HG02852 (cell line): ENCODE results near the gene SCN2B.

Experiments used
- ATAC-seq: cut with Tn5 transposase; IDR thresholded peaks from one replicate; pipeline ENCODE4 v1.9.1; 2021; ENCODE audit warnings: mild to moderate bottlenecking, moderate library complexity; ENCODE audit not compliant: unreplicated experiment

The SCN2B gene

DNA sequence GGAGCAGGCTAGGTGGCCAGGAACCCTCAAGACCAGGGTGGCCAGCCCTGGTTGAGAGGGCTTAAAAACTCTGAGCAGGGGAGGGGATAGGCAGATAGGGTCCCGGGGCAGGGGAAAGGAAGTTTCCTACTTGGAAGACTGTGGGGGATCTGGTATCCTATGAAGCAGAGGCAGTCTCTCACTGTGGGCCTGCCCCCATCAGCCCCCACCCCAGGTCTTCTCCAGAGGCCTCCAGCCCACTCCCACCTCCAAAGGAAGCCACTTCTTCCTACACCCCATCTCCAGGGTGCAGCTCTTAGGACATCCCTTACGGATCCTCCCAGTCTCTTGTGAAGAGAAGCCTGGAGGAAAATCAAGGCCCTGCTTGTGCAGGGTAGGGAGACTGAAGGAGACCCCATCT lies 40.1 kb downstream of the SCN2B start:
- no peak for ATAC-seq

DNA sequence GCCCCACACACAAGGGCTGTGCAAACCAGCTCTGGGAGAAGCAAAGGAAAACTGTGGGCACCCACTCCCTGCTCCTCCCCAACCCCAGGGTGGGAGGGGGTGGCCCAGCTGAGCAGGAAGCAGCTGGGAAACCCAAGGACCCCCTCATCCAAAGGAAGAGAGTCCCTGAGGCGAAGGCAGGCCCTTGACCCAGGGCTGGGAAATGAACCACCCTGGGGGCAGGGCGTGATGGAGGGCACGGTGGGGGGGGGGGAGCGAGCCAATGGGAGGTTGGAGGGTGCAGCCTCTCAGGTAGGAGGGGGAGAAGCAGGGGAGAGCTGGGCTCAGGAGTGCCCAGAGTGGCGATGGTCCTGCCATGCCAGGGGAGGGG lies 40.7 kb downstream of the SCN2B start:
- ATAC-seq = no peak

DNA sequence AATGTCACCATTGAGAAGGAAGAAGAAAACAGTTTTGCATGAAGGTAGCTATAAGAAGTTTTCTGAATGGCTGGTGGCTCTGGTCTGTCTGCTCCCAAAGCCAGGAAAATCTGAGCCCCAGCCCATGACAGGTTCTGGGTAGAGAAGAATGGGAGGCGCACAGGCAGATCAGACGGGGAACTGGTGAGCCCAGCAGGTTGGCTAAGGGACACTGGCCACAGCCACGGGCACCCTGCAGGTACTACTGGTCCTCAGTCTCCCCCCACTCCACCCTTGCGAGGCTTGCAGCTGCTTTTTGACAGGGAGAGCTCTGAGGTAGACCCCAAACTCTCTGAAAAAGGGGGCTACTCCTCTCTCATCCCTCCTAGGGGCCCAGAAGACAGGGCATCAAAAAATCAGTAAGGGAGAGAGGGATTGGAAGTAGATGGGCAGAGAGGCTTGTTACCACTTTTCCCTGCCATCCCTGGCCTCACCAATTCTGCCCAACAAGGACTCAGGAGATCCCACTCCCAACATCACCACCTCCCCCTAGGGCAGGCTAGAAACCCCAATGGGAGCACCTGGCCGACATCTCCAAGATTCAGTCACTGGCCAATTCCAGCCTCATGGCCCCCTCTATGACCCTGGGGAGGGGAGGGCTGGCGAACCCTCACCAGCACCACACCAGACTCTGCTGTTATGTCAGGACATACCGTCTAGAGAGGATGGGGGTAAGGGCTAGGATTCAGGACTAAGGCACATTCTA lies 41.2 kb downstream of the SCN2B start:
- no peak for ATAC-seq

DNA sequence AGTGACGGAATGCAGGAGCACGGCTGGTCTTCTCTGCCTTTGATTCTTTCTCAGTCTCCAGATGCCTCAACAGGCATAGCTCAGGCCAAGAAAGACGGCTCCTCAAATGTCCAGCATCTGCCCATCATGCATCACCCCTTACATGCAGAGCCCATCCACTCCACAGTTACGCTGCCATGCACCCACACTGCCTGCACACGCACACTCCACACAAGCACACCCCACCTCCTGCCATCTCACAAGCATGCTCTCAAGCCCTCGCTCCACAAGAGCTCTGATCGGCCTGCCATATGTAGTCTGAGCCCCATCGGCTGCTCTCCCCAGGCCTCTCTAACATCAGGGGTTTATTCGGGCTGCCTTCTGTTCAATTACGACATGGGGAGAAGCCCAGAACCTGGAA lies 42.6 kb downstream of the SCN2B start:
- ATAC-seq = no peak

DNA sequence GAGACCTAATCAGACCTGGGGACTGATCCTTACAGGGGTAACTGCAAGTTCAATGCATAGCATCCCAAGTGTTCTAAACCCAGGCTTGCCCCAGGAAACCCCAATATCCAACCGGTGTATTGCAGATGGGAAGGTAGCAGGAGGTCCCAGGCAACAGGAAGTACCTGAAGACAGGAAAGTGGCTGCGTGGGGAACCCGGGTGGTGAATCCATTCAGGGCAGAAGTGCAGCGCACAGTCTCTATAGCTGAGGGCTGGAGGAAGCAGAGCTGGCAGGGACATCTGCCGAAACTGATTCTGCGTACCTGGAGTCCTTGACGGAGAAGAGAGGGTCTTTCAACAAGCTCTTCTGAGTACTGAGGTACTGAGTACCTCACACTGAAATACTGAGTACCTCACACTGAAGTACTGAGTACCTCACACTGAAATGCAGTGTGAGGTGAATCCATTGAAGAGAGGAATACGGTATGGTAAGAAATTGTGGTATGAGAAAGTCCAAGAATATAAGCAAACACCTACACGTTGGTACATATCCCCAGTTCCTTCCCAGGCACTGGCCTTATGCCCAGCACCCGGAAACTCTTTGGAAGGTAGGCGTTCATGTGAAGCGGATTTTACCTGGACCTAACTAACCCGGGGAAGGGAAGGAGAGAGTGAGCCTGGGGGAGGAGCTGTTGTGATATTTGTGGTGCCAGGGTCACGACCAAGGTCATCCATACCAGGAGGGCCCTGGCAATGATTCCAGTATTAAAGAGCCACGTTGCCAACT lies 43.9 kb downstream of the SCN2B start:
- no peak for ATAC-seq

DNA sequence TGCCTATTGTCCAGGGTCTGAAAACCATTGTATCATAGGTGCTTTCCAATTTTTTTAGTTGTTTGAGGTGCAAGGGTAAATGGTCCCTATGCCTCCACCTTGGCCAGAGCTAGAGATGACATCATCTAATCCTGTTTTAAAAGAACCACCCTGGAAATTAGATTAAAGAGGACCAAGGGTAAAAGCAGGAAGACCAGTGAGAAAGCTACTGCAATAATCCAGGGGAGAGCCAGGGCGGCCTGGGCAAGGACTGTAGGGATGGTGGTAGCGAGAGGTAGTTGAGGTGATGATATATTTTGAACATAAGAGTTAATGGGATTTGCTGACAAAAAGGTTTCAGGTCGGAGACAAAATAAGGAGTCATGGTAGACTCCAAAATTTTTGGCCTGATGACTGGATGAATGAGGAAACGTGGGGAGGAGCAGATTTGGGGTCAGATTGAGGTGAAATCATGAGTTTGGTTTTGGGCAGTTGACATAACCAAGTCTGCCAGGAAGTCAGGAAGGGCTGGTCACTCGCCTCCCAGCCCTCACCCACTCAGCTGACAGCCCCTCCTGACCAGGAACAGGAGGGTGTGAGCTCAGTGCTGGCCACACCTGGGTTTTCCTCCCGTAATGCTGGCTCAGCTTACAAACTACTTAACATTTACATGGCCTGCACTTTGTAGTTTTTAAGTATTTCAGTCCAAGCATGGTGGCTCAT lies 46.8 kb downstream of the SCN2B start:
- ATAC-seq = no peak

DNA sequence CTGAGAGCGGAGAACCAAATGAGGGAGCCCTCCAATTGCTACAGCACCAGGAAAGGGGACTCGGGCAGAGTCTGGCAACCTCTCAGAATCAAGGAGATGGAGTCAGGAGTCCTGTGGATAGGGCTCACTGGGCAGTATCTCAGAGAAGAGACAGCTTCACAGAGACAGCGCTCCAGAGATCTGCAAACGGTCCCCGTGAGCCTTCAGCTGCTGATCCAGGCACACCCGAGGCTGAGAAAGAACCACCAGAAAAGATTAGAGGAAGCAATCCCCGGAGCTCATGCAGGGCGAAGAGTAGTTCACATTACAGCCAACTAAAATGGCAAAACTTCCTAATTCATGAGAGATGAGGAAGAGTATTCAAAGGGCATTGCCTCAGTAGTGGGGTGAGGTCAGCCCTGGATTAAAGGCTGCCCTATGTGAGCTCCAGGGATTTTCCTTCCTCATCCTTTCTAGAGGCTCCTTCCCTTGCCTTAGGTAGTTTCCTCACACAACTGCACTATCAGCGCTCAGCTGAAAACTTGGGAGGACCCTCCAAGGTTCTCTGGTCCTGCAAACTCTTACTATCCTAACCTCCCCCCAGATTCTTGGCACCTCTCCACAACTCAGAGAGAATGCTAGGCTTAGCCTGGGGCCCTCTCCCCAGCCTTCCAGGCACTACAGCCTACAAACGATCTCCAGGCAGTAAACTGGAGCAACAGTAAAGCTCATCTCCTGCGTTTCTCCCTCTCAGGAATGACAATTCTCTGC lies 47.5 kb downstream of the SCN2B start:
- no peak for ATAC-seq

DNA sequence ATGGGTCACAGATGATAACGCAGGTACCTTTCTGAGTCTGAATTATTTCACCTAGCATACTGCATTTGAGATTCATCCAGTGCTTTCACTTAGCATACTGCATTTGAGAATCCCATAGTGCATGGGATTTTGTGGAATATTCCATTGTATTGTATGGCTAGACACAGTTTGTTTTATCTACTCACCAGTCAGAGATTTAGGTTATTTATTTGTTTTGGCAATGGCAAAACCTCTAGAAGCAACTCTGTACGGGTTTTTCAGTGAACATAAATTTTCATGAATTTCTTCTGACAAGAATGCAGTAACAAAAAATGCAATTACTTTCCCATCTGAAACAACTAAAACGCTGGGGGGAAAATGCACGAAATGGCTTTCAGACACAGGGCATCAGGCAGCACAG lies 48.1 kb downstream of the SCN2B start:
- no peak for ATAC-seq

DNA sequence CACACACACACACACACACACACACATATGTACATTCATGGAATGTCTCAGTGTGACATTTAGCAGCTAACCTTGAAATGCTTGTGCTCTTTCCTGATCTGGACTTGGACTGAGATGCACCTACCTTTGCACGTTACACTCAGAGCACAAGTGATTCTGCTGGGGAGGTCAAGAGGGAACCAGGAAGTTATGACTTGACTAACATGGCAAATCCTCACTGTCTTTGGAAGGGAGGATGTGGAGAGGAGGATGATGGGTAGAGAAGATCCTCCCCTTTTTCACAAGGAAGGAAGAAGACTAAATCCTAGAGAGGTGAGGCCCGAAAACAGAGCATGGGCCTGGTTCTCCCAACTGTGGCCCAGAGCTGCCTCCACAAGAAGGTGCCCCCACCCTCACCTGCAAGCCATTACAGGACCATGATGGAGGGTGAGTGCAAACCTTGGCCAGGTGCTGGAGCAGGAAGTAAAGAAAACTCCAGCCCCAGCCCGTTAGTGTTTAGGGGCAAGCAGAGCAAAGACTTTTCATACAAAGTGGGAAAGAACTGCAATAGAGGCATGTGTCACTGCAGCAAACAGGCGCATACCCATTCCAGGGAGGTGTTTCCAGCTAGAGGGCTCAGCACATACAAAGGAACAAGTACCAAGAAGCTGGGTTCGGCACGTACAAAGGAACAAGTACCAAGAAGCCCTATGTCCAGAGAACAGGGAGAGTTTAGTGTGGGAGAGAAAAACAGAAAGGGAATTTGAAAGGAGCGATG lies 50.2 kb downstream of the SCN2B start:
- ATAC-seq = no peak

DNA sequence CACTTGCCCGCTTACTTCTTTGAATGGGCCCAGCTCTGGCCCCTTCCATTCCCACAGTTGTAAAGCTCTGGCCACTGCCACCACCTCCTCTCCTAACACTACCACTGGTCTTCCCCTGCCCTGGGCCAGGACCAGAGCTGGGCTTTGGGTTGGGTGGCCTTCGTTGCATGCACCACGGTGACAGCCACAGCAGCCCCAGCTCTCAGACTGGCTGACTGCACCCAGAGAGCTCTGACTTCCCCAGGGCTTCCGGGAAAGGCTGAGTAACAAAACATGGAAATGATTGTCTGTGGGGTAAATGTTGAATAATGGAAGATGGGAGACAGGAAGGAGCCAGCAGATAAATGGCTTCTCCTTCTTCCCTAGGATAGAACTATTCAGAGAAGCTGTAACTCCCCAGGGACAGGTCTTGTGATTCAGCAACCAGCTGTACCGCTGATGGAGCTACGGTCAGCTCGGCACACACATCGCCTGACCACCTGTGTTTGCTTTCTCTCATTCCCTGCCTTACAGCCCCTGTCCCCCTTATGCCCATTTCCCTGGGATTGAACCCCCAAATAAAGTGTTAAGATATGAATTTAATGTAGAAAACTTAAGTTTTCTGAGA lies 51.4 kb downstream of the SCN2B start:
- no peak for ATAC-seq

DNA sequence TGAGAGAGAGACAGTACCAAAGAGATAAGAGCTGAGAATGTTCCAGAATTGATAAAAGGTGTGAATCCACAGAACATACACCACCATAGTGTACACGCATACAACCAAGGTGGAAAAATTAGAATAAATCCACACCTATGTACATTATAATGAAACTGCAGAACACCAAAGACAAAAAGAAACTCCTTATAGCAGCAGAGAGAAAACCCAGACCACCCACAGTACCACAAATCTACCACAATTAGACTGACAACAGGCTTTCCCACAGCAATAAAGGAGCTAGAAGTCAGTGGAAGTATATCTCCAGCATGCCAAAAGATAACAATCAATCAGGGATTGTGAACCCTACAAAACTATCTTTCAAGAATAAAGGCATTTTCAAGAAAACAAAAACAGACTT lies 55.6 kb downstream of the SCN2B start:
- no peak for ATAC-seq

DNA sequence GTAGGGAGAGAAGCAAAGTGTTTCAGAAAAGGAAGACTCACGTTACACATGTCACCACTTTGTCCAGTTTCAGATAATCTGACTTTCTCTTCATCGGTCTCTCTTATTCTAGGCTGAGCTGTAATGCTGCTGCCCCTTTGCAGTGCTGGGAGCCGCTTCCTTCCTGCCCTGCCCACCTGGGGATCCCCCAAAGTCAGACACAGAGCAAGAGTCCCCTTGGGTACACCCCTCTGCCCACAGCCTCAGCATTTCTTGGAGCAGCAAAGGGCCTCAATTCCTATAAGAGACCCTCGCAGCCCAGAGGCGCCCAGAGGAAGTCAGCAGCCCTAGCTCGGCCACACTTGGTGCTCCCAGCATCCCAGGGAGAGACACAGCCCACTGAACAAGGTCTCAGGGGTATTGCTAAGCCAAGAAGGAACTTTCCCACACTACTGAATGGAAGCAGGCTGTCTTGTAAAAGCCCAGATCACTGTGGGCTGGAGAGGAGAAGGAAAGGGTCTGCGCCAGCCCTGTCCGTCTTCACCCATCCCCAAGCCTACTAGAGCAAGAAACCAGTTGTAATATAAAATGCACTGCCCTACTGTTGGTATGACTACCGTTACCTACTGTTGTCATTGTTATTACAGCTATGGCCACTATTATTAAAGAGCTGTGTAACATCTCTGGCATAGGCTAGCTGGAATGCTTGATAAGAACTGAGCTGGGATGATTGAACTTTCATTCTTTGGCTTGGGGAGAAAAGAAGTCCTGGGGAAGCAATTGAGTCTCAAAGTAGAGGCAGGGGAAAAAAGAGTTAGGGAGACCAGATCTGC lies 58.4 kb downstream of the SCN2B start:
- ATAC-seq = no peak

DNA sequence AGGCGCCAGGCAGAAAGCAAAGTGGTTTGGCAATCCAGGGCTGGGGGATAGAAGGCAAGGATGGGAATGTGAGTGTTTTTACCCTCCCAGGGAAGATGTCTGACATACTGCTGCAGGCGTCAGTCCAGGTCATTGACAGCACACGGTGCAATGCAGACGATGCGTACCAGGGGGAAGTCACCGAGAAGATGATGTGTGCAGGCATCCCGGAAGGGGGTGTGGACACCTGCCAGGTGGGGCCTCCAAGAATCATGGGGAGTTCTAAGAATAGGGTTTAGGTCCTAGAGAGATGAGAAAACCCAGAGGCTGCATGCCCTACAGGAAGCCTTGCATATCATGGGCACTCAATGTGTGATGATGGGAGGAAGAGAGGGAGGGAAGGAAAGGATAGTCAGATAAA lies 61.4 kb downstream of the SCN2B start:
- no peak for ATAC-seq

DNA sequence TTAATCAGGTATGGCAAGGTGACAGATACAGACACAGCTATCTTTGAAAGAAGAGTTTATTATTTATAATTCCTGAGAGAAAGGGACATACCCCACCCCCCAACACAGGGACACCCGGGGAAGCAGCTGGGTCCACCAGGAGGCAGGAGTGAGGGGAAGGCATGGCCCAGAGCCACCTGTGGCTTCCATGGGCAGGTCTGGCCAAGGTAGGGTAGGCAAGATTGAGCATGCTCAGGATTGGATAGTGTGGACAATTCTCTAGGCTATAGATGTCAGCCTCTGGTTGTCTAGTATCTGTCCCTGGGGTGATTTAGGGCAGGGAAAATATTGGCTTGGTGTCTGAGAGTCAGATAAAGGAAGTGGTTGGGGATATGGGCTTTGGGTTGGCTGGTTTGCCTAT lies 62.2 kb downstream of the SCN2B start:
- ATAC-seq = no peak

DNA sequence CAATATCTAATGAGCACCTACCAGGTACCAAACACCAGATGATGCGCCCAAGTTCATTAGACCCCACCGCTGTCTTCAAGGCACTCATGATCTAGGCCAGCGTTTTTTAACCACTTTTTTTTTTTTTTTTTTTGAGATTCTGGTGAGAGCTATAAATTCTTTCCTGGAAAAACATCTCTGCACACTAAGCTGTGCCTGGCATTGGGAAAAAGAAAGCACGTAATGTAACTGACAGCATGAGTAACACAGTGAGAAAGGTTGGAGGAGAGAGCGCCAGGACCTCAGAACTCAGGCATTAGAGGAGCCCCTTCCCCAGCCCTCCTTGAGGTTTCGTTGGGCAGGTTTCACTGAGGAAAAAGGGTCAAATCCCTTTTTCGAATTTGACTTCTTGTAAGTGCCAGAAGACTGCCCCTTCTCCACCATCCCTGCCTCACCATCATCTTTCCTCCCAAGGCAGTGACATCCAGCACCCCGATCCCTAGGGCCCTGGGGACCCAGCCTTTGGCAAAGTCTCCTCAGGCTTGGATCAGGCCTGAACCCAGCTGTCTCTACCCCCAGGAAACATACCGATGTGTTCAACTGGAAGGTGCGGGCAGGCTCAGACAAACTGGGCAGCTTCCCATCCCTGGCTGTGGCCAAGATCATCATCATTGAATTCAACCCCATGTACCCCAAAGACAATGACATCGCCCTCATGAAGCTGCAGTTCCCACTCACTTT lies 63.6 kb downstream of the SCN2B start:
- no peak for ATAC-seq
